K562 (cell line): ENCODE measurements around the gene LAMB3. TPM values are rescaled to one million over a fixed set of nuclear protein-coding genes. Genes with fewer than 3 reads are reported as not detected.

Experiments
- ATAC-seq: fragments of 200-7000 bp; cut with Tn5 transposase; 3 replicates; pipeline ENCODE4 v1.9.1; 2020; ENCODE audit warnings: moderate library complexity
- BruUV-seq: library from RNA; stranded (reverse); fragments of 400-500 nt; replicated peaks from 2 replicates; lab custom pipeline; 2021; lab: Mats Ljungman, UMichigan
- CTCF ChIA-PET: fragments of 300-600 bp; formaldehyde crosslinking; extraction: SDS; loops from one replicate; lab custom pipeline; 2021; ENCODE audit warnings: low intra/inter-chr PET ratio; lab: Yijun Ruan, JAX
- POLR2A ChIA-PET: fragments of 300-600, 350-650 bp; sonication (Branson Sonifier 250); formaldehyde crosslinking; extraction: SDS; loops from one replicate; lab custom pipeline; 2021; ENCODE audit warnings: antibody characterized with exemption, inconsistent platforms; lab: Yijun Ruan, JAX
- DNase-seq, 4 experiments: peaks; one replicate each; pipeline versions ENCODE4 v3.0.0 to v3.0.0-alpha.2; 2011 to 2018; ENCODE audit warnings: low spot score in 3 of 4, mixed read lengths in 3 of 4; ENCODE audit errors: extremely low read depth in 1 of 4
- FAIRE-seq: peaks from 2 replicates; lab custom pipeline; 2011; peaks lifted over from hg19 to GRCh38; lab: Jason Lieb, UNC
- H2AFZ ChIP-seq: 2 replicates; pipeline ENCODE4 v1.6.0; 2011; ENCODE audit warnings: low read depth, low read length, control low read depth, inconsistent platforms
- H3K27ac ChIP-seq: fragments of 200-600 bp; 3 replicates; pipeline ENCODE4 v1.8.0; 2011; ENCODE audit warnings: low read depth, mild to moderate bottlenecking, control low read depth, inconsistent platforms, low read length, moderate library complexity, mixed read lengths; ENCODE audit errors: extremely low read depth
- H3K27me3 ChIP-seq, 2 experiments: fragments of 300-600 bp in 1 of 2; 2 replicates in 1 of 2; 3 replicates in 1 of 2; pipeline versions ENCODE4 v1.6.0 to v1.8.0; 2011; ENCODE audit warnings: inconsistent platforms in 2 of 2, low read length in 2 of 2, mild to moderate bottlenecking in 1 of 2, mixed read lengths in 1 of 2, moderate library complexity in 1 of 2; ENCODE audit not compliant: control insufficient read depth in 2 of 2, insufficient read depth in 2 of 2
- H3K36me3 ChIP-seq: fragments of 300-600 bp; 3 replicates; pipeline ENCODE4 v1.8.0; 2011; ENCODE audit warnings: mild to moderate bottlenecking, low read length, inconsistent platforms; ENCODE audit not compliant: control insufficient read depth, insufficient read depth
- H3K4me1 ChIP-seq, 2 experiments: fragments of 200-600 bp in 1 of 2; replicated peaks in 1 of 2; 2 replicates in 1 of 2; 3 replicates in 1 of 2; pipeline versions ENCODE4 v1.5.1 to v1.8.0; 2011; ENCODE audit warnings: inconsistent platforms in 2 of 2, low read length in 2 of 2, mild to moderate bottlenecking in 1 of 2, mixed read lengths in 1 of 2, moderate library complexity in 1 of 2; ENCODE audit not compliant: control insufficient read depth in 2 of 2, insufficient read depth in 2 of 2
- H3K4me2 ChIP-seq: 2 replicates; pipeline ENCODE4 v1.6.1; 2011; ENCODE audit warnings: low read length, control low read depth, inconsistent platforms, mixed read lengths; ENCODE audit not compliant: insufficient read depth
- H3K4me3 ChIP-seq: fragments of 200-600 bp; sonication (generic), shearing (Covaris generic); 2 replicates; pipeline ENCODE4 v1.5.1; 2016; ENCODE audit warnings: control low read depth, inconsistent platforms
- H3K79me2 ChIP-seq: fragments of 200-600 bp; 3 replicates; pipeline ENCODE4 v1.8.0; 2011; ENCODE audit warnings: low read length, inconsistent platforms; ENCODE audit not compliant: control insufficient read depth, insufficient read depth
- H3K9ac ChIP-seq, 2 experiments: 2 replicates each; pipeline versions ENCODE4 v1.6.0 to v1.6.1; 2011; ENCODE audit warnings: low read depth in 2 of 2, low read length in 2 of 2, control low read depth in 1 of 2, inconsistent platforms in 1 of 2, mild to moderate bottlenecking in 1 of 2, mixed read lengths in 1 of 2; ENCODE audit not compliant: insufficient read depth in 1 of 2
- H3K9me1 ChIP-seq: one replicate; pipeline ENCODE4 v1.6.0; 2011; ENCODE audit warnings: inconsistent platforms, mild to moderate bottlenecking, low read length, moderate library complexity; ENCODE audit not compliant: control insufficient read depth, insufficient read depth
- H3K9me3 ChIP-seq: replicated peaks from 2 replicates; pipeline ENCODE4 v1.5.1; 2011; ENCODE audit warnings: low read depth, low read length, inconsistent platforms; ENCODE audit not compliant: control insufficient read depth, insufficient read depth
- H4K20me1 ChIP-seq: replicated peaks from 2 replicates; pipeline ENCODE4 v1.6.1; 2011; ENCODE audit warnings: low read length, inconsistent platforms, mixed read lengths; ENCODE audit not compliant: control insufficient read depth, insufficient read depth
- ESRRB ChIP-seq: fragments of 250-450 bp; sonication (Bioruptor Pico); IDR thresholded peaks from 2 replicates; pipeline ENCODE4 v1.5.0; 2020; ENCODE audit warnings: mild to moderate bottlenecking, moderate library complexity, borderline replicate concordance
- MCM5 ChIP-seq: fragments of 450-650 bp; IDR thresholded peaks from 2 replicates; pipeline ENCODE4 v1.6.1; 2016; ENCODE audit warnings: low read depth
- MYNN ChIP-seq, 2 experiments: sonication (generic); formaldehyde crosslinking in 1 of 2; IDR thresholded peaks; 2 replicates each; pipeline versions ENCODE4 v1.5.0 to v1.6.1; 2016 to 2020; ENCODE audit warnings: antibody characterized with exemption in 1 of 2, missing genetic modification reagents in 1 of 2
- PREB ChIP-seq: sonication (generic); formaldehyde crosslinking; IDR thresholded peaks from 2 replicates; pipeline ENCODE4 v1.8.1; 2023; ENCODE audit warnings: mild to moderate bottlenecking, missing genetic modification reagents
- RFX5 ChIP-seq: IDR thresholded peaks from 2 replicates; pipeline ENCODE4 v1.6.1; 2011; ENCODE audit warnings: low read depth, mild to moderate bottlenecking, improper control_type of control experiment, low read length
- SP1 ChIP-seq: sonication (generic); formaldehyde crosslinking; IDR thresholded peaks from 2 replicates; pipeline ENCODE4 v1.8.1; 2022; ENCODE audit warnings: mild to moderate bottlenecking, missing genetic modification reagents
- ZNF134 ChIP-seq: fragments of 250-450 bp; sonication (Bioruptor Pico); conservative IDR thresholded peaks from 2 replicates; pipeline ENCODE4 v1.4.0; 2020
- ZNF324 ChIP-seq: fragments of 250-450 bp; sonication (Bioruptor Pico); IDR thresholded peaks from 2 replicates; pipeline ENCODE4 v1.4.0; 2020; ENCODE audit warnings: mild to moderate bottlenecking
- WGBS: fragments of 100-300 bp; shearing (Covaris generic); methylation state at CpG from one replicate; pipeline ENCODE4 v1.1.6; 2016; ENCODE audit warnings: low coverage, mixed read lengths; ENCODE audit not compliant: insufficient coverage; ENCODE audit errors: missing lambda C conversion rate; 5-methylcytosine and 5-hydroxymethylcytosine counted together
- in situ Hi-C: fragments of 300-500 bp; cut with MboI; formaldehyde crosslinking; loops from 4 replicates; pipeline ENCODE4 v1.15.0; 2018; ENCODE audit warnings: inconsistent platforms, mixed read lengths
- intact Hi-C: fragments of 100-400 bp; cut with micrococcal nuclease; formaldehyde crosslinking; loops from 2 replicates; pipeline ENCODE4 v1.14.2; 2022
- polyA plus RNA-seq, 8 experiments: library from polyadenylated mRNA; depleted of rRNA in 4 of 8; stranded (reverse) in 5 of 8; unstranded in 3 of 8; fragments of >200 nt; fragmentation: Nextera tagmentation in 2 of 8; fragmentation: Illumina TruSeq in 1 of 8; extraction: Ambion mirVana in 2 of 8; extraction: Trizol in 1 of 8; gene quantifications; 2 replicates each; pipeline versions ENCODE4 v1.2.1 to v1.2.3, GENCODE V29; 2011 to 2014; ENCODE audit warnings: inconsistent platforms in 1 of 8, missing spikeins in 1 of 8
- total RNA-seq, 7 experiments: library from RNA; depleted of rRNA in 6 of 7; stranded (reverse); fragments of >200 nt in 6 of 7; fragmentation: Illumina TruSeq in 2 of 7; extraction: Trizol in 2 of 7; gene quantifications; 2 replicates each; pipeline versions ENCODE4 v1.2.1 to v1.2.3, GENCODE V29; 2011 to 2021; ENCODE audit warnings: low replicate concordance in 1 of 7
- TF ChIP-seq, protein P1 (sequence below), 2 experiments: fragments of 200-800 bp in 1 of 2; sonication (Bioruptor generic) in 1 of 2; sonication (generic) in 1 of 2; formaldehyde crosslinking in 1 of 2; IDR thresholded peaks in 1 of 2; conservative IDR thresholded peaks in 1 of 2; 2 replicates each; pipeline versions ENCODE4 v1.5.0 to v1.6.1; 2016 to 2020; ENCODE audit warnings: missing compliant biosample characterization in 1 of 2, missing genetic modification characterization in 1 of 2, missing genetic modification reagents in 1 of 2
- TF ChIP-seq, protein P2 (sequence below), 2 experiments: fragments of 450-650 bp; formaldehyde crosslinking in 1 of 2; IDR thresholded peaks; 2 replicates each; pipeline versions ENCODE4 v1.4.0 to v1.6.1; 2014 to 2020; ENCODE audit warnings: mild to moderate bottlenecking in 2 of 2, borderline replicate concordance in 1 of 2, low read depth in 1 of 2

Gene LAMB3
- total and polyA plus RNA-seq, 9 of the 15 experiments (the other 6 are each of a cell fraction or from before 2014, with no cell fraction given) = 0.08 to 1.3 (median 0.91) TPM

- intact Hi-C loops (no loop called here), in situ Hi-C loops (no loop called here)
- Histone ChIP-seq H3K9me3 (no peaks in the 10 kb centered on the region), H4K20me1 (peaks cover 6% of the 10 kb centered on the region; the same call in 1 of the 2 replicates), H3K9ac (no peak overlapping the region), H3K4me1 (no peaks in the 10 kb centered on the region), H3K36me3 (no peaks in the 10 kb centered on the region), H3K4me3 (no peak overlapping the region), H3K9me1 (no peaks in the 10 kb centered on the region), H3K79me2 (no peaks in the 10 kb centered on the region), H2AFZ (no peak overlapping the region), H3K4me2 (no peak overlapping the region), H3K27me3 (peaks cover 36 to 86% of the 10 kb centered on the region in 2 experiments), H3K27ac (no peak overlapping the region)
- DNase-seq (no peak), FAIRE-seq (no peak), ATAC-seq (no peak)
- BruUV-seq = no TSS peak
- WGBS = 10% methylated on average over 10 of the region's 10 CpGs
- ChIA-PET POLR2A (interaction anchor here (0.6 to 0.9 kb wide), 5 partner anchors 12 to 1114 kb away, joined by 3 read pairs; no protein-coding TSS in a partner anchor), CTCF (no interaction called here)
- TF ChIP-seq MYNN (IDR thresholded peaks at IDR 0.05) (no peak), MYNN (CRISPR knock-in tag; IDR thresholded peaks at IDR 0.05) (no peak), MCM5 (no peak), ZNF324 (no peak), SP1 (CRISPR knock-in tag) (no peak), RFX5 (no peak), ESRRB (no peak), PREB (CRISPR knock-in tag) (no peak), ZNF134 (no peak)
- TF ChIP-seq, protein P1, sequence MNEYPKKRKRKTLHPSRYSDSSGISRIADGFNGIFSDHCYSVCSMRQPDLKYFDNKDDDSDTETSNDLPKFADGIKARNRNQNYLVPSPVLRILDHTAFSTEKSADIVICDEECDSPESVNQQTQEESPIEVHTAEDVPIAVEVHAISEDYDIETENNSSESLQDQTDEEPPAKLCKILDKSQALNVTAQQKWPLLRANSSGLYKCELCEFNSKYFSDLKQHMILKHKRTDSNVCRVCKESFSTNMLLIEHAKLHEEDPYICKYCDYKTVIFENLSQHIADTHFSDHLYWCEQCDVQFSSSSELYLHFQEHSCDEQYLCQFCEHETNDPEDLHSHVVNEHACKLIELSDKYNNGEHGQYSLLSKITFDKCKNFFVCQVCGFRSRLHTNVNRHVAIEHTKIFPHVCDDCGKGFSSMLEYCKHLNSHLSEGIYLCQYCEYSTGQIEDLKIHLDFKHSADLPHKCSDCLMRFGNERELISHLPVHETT (CRISPR knock-in tag; conservative IDR thresholded peaks at IDR 0.05 in 1 of 2, IDR thresholded peaks at IDR 0.05 in 1 of 2) = no peak
- TF ChIP-seq, protein P2, sequence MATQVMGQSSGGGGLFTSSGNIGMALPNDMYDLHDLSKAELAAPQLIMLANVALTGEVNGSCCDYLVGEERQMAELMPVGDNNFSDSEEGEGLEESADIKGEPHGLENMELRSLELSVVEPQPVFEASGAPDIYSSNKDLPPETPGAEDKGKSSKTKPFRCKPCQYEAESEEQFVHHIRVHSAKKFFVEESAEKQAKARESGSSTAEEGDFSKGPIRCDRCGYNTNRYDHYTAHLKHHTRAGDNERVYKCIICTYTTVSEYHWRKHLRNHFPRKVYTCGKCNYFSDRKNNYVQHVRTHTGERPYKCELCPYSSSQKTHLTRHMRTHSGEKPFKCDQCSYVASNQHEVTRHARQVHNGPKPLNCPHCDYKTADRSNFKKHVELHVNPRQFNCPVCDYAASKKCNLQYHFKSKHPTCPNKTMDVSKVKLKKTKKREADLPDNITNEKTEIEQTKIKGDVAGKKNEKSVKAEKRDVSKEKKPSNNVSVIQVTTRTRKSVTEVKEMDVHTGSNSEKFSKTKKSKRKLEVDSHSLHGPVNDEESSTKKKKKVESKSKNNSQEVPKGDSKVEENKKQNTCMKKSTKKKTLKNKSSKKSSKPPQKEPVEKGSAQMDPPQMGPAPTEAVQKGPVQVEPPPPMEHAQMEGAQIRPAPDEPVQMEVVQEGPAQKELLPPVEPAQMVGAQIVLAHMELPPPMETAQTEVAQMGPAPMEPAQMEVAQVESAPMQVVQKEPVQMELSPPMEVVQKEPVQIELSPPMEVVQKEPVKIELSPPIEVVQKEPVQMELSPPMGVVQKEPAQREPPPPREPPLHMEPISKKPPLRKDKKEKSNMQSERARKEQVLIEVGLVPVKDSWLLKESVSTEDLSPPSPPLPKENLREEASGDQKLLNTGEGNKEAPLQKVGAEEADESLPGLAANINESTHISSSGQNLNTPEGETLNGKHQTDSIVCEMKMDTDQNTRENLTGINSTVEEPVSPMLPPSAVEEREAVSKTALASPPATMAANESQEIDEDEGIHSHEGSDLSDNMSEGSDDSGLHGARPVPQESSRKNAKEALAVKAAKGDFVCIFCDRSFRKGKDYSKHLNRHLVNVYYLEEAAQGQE (IDR thresholded peaks at IDR 0.05; ENCODE audit: borderline replicate concordance) = no peak
- TF ChIP-seq, protein P2 (CRISPR knock-in tag; IDR thresholded peaks at IDR 0.05; ENCODE audit: low read depth) = no peak
Measured at GRCh38 chr1:209617047-209617673, 35.1 kb downstream of the LAMB3 start.
